Kidney (tissue), 14 donors: ENCODE measurements around the gene LARGE1. TPM values are rescaled to one million over a fixed set of nuclear protein-coding genes. Genes with fewer than 3 reads are reported as not detected.

Experiments
- DNase-seq, 5 donors: peaks; one replicate each; pipeline ENCODE4 v3.0.0-alpha.2; 2013 to 2020
- FAIRE-seq: peaks from 2 replicates; lab custom pipeline; 2012; peaks lifted over from hg19 to GRCh38; lab: Jason Lieb, UNC
- H3K27ac ChIP-seq, 2 donors: one replicate each; pipeline ENCODE4 v1.7.0; 2013; ENCODE audit warnings: low read depth in 2 of 2, low read length in 2 of 2, inconsistent platforms in 1 of 2
- H3K27me3 ChIP-seq: one replicate; pipeline ENCODE4 v1.7.1; 2013; ENCODE audit warnings: low read length, inconsistent platforms; ENCODE audit not compliant: control insufficient read depth, insufficient read depth
- H3K36me3 ChIP-seq, 3 donors: one replicate each; pipeline versions ENCODE4 v1.7.0 to v1.7.1; 2013; ENCODE audit warnings: low read length in 3 of 3, control low read depth in 1 of 3, inconsistent platforms in 1 of 3; ENCODE audit not compliant: insufficient read depth in 3 of 3, control insufficient read depth in 2 of 3
- H3K4me1 ChIP-seq, 3 donors: one replicate each; pipeline versions ENCODE4 v1.7.0 to v1.7.1; 2013; ENCODE audit warnings: low read length in 3 of 3, inconsistent platforms in 1 of 3, low read depth in 1 of 3; ENCODE audit not compliant: control insufficient read depth in 2 of 3, insufficient read depth in 2 of 3
- H3K4me3 ChIP-seq, 3 donors: one replicate each; pipeline versions ENCODE4 v1.7.0 to v1.8.1; 2013; ENCODE audit warnings: low read length in 3 of 3, control low read depth in 1 of 3, inconsistent platforms in 1 of 3
- H3K9ac ChIP-seq, 3 donors: one replicate each; pipeline versions ENCODE4 v1.7.0 to v1.7.1; 2013; ENCODE audit warnings: low read length in 3 of 3, control low read depth in 1 of 3, inconsistent platforms in 1 of 3
- H3K9me3 ChIP-seq, 3 donors: one replicate each; pipeline versions ENCODE4 v1.7.0 to v1.7.1; 2013; ENCODE audit warnings: low read length in 3 of 3, control low read depth in 1 of 3, inconsistent platforms in 1 of 3; ENCODE audit not compliant: control insufficient read depth in 2 of 3, insufficient read depth in 1 of 3
- intact Hi-C: fragments of 100-400 bp; cut with DNase I; formaldehyde crosslinking; loops from one replicate; pipeline ENCODE4 v1.11.1; 2022
- polyA plus RNA-seq: library from polyadenylated mRNA; stranded (reverse); fragments of 350-450 nt; fragmentation: Illumina TruSeq; extraction: RNeasy Lipid Tissue Mini Kit (QIAGEN cat#74804); gene quantifications from one replicate; pipeline ENCODE4 v1.2.3, GENCODE V29; 2014; ENCODE audit warnings: low read depth, low replicate concordance; ENCODE audit not compliant: insufficient read depth
- total RNA-seq: library from RNA; stranded (reverse); fragmentation: NEBNext Ultra II Directional; extraction: Animal tissue kit (Norgen Biotek cat#: 25700); gene quantifications from one replicate; pipeline ENCODE4 v1.2.1, GENCODE V29; 2021
- TF ChIP-seq, protein P1 (sequence below): IDR thresholded peaks from 3 replicates; pipeline ENCODE4 v1.5.1; 2012; ENCODE audit warnings: mild to moderate bottlenecking, moderate library complexity, borderline replicate concordance; ENCODE audit not compliant: insufficient read depth; ENCODE audit errors: extremely low read depth
- donor health status: control.
- donor health status: control.
- donor health status: control.
- donor health status: control.
- donor health status: control.
- donor health status: DM: yes; HTN: yes; CAD: no.
- donor health status: Normal renal cell carcinoma (clear cell type).

Gene LARGE1
- total and polyA plus RNA-seq, 2 donors from 2014 or later: 5.0 to 22.9 TPM

DNA sequence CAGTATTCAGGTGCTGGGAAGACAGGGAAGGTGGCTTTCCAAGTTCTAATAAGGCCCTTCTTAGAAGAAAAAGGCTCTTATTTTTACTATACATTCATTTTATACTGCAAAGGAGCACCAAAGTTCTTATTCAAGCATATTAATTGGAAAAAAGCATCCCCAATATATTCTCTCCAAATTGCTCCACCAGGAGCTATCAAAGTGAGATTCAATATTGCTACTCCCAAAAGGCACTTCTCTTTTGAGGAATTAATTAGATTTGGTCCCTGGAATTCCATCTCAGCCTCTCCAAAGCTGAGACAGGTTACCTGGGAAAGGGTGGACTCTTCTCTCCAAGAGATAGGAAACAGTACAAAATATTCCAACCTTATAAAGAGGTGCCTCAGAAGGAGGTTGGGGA is 134.1 kb downstream of the LARGE1 start:
- Histone ChIP-seq H3K4me1 (no peaks in the 10 kb centered on the region), H3K27ac (no peak overlapping the region), H3K9ac (no peak overlapping the region), H3K36me3 (no peaks in the 10 kb centered on the region), H3K4me3 (no peak overlapping the region), H3K27me3 (no peaks in the 10 kb centered on the region), H3K9me3 (peaks cover 0 to 16% (median 0%) of the 10 kb centered on the region in 3 donors)
- FAIRE-seq (no peak), DNase-seq (no peak)
- intact Hi-C loops: no loop called here
- TF ChIP-seq, protein P1, sequence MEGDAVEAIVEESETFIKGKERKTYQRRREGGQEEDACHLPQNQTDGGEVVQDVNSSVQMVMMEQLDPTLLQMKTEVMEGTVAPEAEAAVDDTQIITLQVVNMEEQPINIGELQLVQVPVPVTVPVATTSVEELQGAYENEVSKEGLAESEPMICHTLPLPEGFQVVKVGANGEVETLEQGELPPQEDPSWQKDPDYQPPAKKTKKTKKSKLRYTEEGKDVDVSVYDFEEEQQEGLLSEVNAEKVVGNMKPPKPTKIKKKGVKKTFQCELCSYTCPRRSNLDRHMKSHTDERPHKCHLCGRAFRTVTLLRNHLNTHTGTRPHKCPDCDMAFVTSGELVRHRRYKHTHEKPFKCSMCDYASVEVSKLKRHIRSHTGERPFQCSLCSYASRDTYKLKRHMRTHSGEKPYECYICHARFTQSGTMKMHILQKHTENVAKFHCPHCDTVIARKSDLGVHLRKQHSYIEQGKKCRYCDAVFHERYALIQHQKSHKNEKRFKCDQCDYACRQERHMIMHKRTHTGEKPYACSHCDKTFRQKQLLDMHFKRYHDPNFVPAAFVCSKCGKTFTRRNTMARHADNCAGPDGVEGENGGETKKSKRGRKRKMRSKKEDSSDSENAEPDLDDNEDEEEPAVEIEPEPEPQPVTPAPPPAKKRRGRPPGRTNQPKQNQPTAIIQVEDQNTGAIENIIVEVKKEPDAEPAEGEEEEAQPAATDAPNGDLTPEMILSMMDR: no peak

DNA sequence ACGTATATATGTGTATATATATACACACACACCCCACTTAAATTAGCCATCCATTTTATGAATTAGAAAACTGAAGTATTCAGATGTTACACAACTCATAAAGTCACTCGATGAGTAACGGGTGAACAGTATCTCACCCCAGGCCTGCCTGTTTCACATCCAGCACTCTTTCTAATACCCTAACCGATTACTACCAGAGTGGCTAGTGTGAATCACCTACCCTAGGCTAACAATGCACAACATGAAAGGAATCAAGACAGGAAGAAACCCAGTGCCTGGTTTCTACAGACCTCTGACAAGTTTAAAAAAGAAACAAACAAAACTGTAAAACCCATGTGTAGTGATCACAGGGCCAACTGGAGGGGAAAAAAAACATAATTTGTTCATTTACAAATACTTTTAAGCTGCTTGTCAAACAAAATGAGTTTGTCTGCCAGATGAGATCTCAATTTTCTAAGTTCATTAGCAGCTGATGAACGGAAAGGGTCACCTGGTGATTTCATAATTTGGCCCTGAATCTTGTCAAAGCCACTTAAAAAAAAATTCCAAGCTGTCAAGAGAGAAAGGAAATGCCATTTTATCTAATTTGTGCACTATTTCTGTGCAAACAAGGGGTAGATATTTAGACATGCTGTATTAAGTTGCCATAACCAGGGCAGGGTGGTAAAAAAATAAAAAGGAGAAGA is 134.8 kb downstream of the LARGE1 start:
- intact Hi-C loops: no loop called here
- H3K27ac ChIP-seq: no peak overlapping the region
- no peak overlapping the region for H3K4me3 ChIP-seq
- no peak for DNase-seq
- no peaks in the 10 kb centered on the region for H3K36me3 ChIP-seq
- peaks cover 0 to 2% (median 0%) of the 10 kb centered on the region in 3 donors for H3K4me1 ChIP-seq
- TF ChIP-seq, protein P1: no peak
- no peak for FAIRE-seq
- H3K9me3 ChIP-seq: peaks cover 0 to 16% (median 0%) of the 10 kb centered on the region in 3 donors
- no peaks in the 10 kb centered on the region for H3K27me3 ChIP-seq
- no peak overlapping the region for H3K9ac ChIP-seq

DNA sequence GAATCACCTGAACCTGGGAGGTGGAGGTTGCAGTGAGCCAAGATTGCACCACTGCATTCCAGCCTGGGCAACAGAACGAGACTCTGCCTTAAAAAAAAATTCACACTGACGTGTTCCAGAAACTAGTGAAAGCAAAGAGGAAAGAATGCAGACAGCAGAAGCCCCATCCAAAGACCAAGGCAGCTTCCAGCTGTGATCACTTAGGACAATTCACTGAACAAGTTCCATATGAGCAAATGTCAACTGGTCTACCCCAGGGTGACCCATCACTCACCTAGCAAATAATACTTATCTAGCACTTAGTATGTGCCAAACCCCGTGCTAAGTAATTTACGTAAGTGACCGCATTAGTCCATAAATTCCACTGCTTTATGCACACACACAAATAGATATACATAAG is 138.9 kb downstream of the LARGE1 start:
- TF ChIP-seq, protein P1: no peak

More for the DNA sequence above, 138.9 kb downstream of the LARGE1 start:
- intact Hi-C loops: no loop called here
- Histone ChIP-seq H3K27me3 (no peaks in the 10 kb centered on the region), H3K9me3 (no peaks in the 10 kb centered on the region), H3K9ac (no peak overlapping the region), H3K27ac (no peak overlapping the region), H3K4me1 (peaks cover 0 to 2% (median 0%) of the 10 kb centered on the region in 3 donors), H3K36me3 (no peaks in the 10 kb centered on the region), H3K4me3 (no peak overlapping the region)
- peak in 1 of 5 donors; percentile 39 for DNase-seq
- no peak for FAIRE-seq
